H1 (cell line): ENCODE data around the gene STEAP1. TPM values are rescaled to one million over a fixed set of nuclear protein-coding genes. Genes with fewer than 3 reads are reported as not detected.

Experiments used
- CREB1 ChIP-seq: IDR thresholded peaks from 2 replicates; pipeline ENCODE4 v1.6.1; 2012; ENCODE audit warnings: inconsistent platforms
- NANOG ChIP-seq: IDR thresholded peaks from 2 replicates; pipeline ENCODE4 v1.6.1; 2011; ENCODE audit warnings: low read length, low read depth, mild to moderate bottlenecking, inconsistent platforms; ENCODE audit not compliant: insufficient read depth, poor library complexity, severe bottlenecking
- POLR2AphosphoS5 ChIP-seq: IDR thresholded peaks from 2 replicates; pipeline ENCODE4 v1.6.1; 2011; ENCODE audit warnings: low read depth, low read length
- polyA plus RNA-seq, 7 experiments: library from polyadenylated mRNA; depleted of rRNA in 3 of 7; stranded (reverse) in 5 of 7; unstranded in 2 of 7; fragments of >200 nt in 5 of 7; fragments of 200-250 nt in 2 of 7; gene quantifications; 1 replicate in 5 of 7; 2 replicates in 1 of 7; 4 replicates in 1 of 7; pipeline versions ENCODE4 v1.2.1 to v1.2.3, GENCODE V29; 2011 to 2013; ENCODE audit warnings: missing spikeins in 2 of 7, mixed read lengths in 2 of 7
- total RNA-seq: library from RNA; stranded (reverse); fragmentation: NEBNext Ultra II Directional; extraction: Animal tissue kit (Norgen Biotek cat#: 25700); gene quantifications from 2 replicates; pipeline ENCODE4 v1.2.1, GENCODE V29; 2021

The STEAP1 gene
- total and polyA plus RNA-seq, 2 of the 8 experiments (the other 6 are each of a cell fraction or from before 2014, with no cell fraction given), result 9.2 to 9.5 TPM

- TF ChIP-seq POLR2AphosphoS5, result no peak
- TF ChIP-seq CREB1, result no peak
- no peak for TF ChIP-seq NANOG
These were observed 15.6 kb downstream of the STEAP1 start (continued) for GRCh38 chr7:90169891-90170290.
